ENCODE measurements around the gene DCTD.
A peak's percentile ranks its signal among the peaks of the same experiment; 100 is the strongest.
"Not testable (repeated sequence)": the region's sequence is repeated elsewhere in the genome, so short reads cannot be mapped to it uniquely, and the experiment has no call there.

Gene DCTD

GRCh38 chr4:182920676-182921075 is 3.5 kb upstream of the DCTD start:
- DNase-seq: no peak

- no peak for DNase-seq
Observed at GRCh38 chr4:182918791-182919302, 1.7 kb upstream of the DCTD start.

- no peak for DNase-seq
Observed at GRCh38 chr4:182918044-182918607, 940 bp upstream of the DCTD start.

- DNase-seq: peak; percentile 59
Observed at GRCh38 chr4:182916483-182917181, 554 bp downstream of the DCTD start.

GRCh38 chr4:182914357-182914756 is 2.8 kb downstream of the DCTD start:
- no peak for DNase-seq

- DNase-seq: no peak
Observed at GRCh38 chr4:182913621-182914020, 3.6 kb downstream of the DCTD start.

- DNase-seq: no peak
Observed at GRCh38 chr4:182913036-182913435, 4.2 kb downstream of the DCTD start.

- DNase-seq: no peak
Observed at GRCh38 chr4:182908124-182908523, 9.1 kb downstream of the DCTD start.

GRCh38 chr4:182907396-182907795 is 9.8 kb downstream of the DCTD start:
- DNase-seq: no peak

- DNase-seq: no peak
Observed at GRCh38 chr4:182906786-182907185, 10.4 kb downstream of the DCTD start.

- no peak for DNase-seq
Observed at GRCh38 chr4:182905038-182905437, 12.1 kb downstream of the DCTD start.

GRCh38 chr4:182904211-182904761 is 12.9 kb downstream of the DCTD start:
- DNase-seq: no peak

GRCh38 chr4:182903013-182903412 is 14.2 kb downstream of the DCTD start:
- no peak for DNase-seq

GRCh38 chr4:182901337-182901736 is 15.8 kb downstream of the DCTD start:
- DNase-seq: no peak

- not testable (repeated sequence) for DNase-seq
Observed at GRCh38 chr4:182900021-182900420, 17.2 kb downstream of the DCTD start.

- no peak for DNase-seq
Observed at GRCh38 chr4:182898479-182898799, 18.7 kb downstream of the DCTD start.

GRCh38 chr4:182897601-182898478 is 19.3 kb downstream of the DCTD start:
- peak; percentile 75 for DNase-seq

- DNase-seq: no peak
Observed at GRCh38 chr4:182896421-182896820, 20.8 kb downstream of the DCTD start.

- no peak for DNase-seq
Observed at GRCh38 chr4:182895791-182896292, 21.3 kb downstream of the DCTD start.

GRCh38 chr4:182894681-182895275 is 22.4 kb downstream of the DCTD start:
- no peak for DNase-seq

- DNase-seq: no peak
Observed at GRCh38 chr4:182893474-182894080, 23.6 kb downstream of the DCTD start.

- DNase-seq: no peak
Observed at GRCh38 chr4:182893047-182893446, 24.1 kb downstream of the DCTD start.
